BE2C (cell line): Measurements from ENCODE around the gene C1orf56.

ENCODE experiments used
- DNase-seq: peaks from one replicate; pipeline ENCODE4 v3.0.0-alpha.2; 2020
- H3K27me3 ChIP-seq: fragments of 250-450 bp; sonication (Bioruptor Pico); 2 replicates; pipeline ENCODE4 v1.5.1; 2020; ENCODE audit warnings: mild to moderate bottlenecking
- H3K36me3 ChIP-seq: fragments of 250-450 bp; sonication (Bioruptor Pico); 2 replicates; pipeline ENCODE4 v1.5.1; 2020; ENCODE audit warnings: mild to moderate bottlenecking
- H3K4me1 ChIP-seq: fragments of 250-450 bp; sonication (Bioruptor Pico); 2 replicates; pipeline ENCODE4 v1.5.1; 2020
- H3K4me3 ChIP-seq: 2 replicates; pipeline ENCODE4 v1.5.1; 2011; ENCODE audit warnings: low read depth, low read length
- H3K9me3 ChIP-seq: fragments of 250-450 bp; sonication (Bioruptor Pico); 2 replicates; pipeline ENCODE4 v1.5.1; 2020
- TF ChIP-seq, protein P1 (sequence below): IDR thresholded peaks from 2 replicates; pipeline ENCODE4 v1.5.1; 2012; ENCODE audit warnings: mild to moderate bottlenecking, low read depth, low read length

Gene C1orf56

GRCh38 chr1:151047925-151048644 lies 534 bp downstream of the C1orf56 start:
- DNase-seq, result peak; percentile 79
- Histone ChIP-seq H3K4me3 (peak overlapping the region; percentile 94), H3K27me3 (no peaks in the 10 kb centered on the region), H3K4me1 (no peaks in the 10 kb centered on the region), H3K9me3 (no peaks in the 10 kb centered on the region), H3K36me3 (peaks cover 12% of the 10 kb centered on the region; the same call in 1 of the 2 replicates)
- TF ChIP-seq, protein P1, sequence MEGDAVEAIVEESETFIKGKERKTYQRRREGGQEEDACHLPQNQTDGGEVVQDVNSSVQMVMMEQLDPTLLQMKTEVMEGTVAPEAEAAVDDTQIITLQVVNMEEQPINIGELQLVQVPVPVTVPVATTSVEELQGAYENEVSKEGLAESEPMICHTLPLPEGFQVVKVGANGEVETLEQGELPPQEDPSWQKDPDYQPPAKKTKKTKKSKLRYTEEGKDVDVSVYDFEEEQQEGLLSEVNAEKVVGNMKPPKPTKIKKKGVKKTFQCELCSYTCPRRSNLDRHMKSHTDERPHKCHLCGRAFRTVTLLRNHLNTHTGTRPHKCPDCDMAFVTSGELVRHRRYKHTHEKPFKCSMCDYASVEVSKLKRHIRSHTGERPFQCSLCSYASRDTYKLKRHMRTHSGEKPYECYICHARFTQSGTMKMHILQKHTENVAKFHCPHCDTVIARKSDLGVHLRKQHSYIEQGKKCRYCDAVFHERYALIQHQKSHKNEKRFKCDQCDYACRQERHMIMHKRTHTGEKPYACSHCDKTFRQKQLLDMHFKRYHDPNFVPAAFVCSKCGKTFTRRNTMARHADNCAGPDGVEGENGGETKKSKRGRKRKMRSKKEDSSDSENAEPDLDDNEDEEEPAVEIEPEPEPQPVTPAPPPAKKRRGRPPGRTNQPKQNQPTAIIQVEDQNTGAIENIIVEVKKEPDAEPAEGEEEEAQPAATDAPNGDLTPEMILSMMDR, result peak; percentile 75

GRCh38 chr1:151048645-151049032 lies 1.1 kb downstream of the C1orf56 start:
- Histone ChIP-seq H3K36me3 (peaks cover 17% of the 10 kb centered on the region), H3K4me3 (peak overlapping the region; percentile 94), H3K4me1 (no peaks in the 10 kb centered on the region), H3K9me3 (no peaks in the 10 kb centered on the region), H3K27me3 (no peaks in the 10 kb centered on the region)
- TF ChIP-seq, protein P1, result no peak
- no peak for DNase-seq

DNA sequence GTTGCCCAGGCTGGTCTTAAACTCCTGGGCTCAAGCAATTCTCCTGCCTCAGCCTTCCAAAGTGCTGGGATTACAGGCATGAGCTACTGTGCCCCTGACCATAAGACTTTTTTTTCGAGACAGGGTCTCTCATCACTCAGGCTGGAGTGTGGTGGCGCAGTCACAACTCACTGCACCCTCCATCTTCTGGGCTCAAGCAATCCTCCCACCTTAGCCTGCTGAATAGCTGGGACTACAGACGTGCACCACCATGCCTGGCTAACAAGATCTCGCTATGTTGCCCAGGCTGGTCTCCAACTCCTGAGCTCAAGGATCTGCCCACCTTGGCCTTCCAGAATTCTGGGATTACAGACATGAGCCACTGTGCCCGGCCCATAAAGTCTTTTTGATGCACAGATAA lies 1.9 kb downstream of the C1orf56 start:
- Histone ChIP-seq H3K27me3 (no peaks in the 10 kb centered on the region), H3K36me3 (peaks cover 25% of the 10 kb centered on the region)
- TF ChIP-seq, protein P1, result no peak

GRCh38 chr1:151050051-151050688 lies 2.6 kb downstream of the C1orf56 start:
- Histone ChIP-seq H3K9me3 (no peaks in the 10 kb centered on the region), H3K27me3 (no peaks in the 10 kb centered on the region), H3K4me3 (no peak overlapping the region), H3K36me3 (peaks cover 32% of the 10 kb centered on the region), H3K4me1 (no peaks in the 10 kb centered on the region)
- TF ChIP-seq, protein P1, result no peak
- DNase-seq, result no peak

More for the DNA sequence above, 1.9 kb downstream of the C1orf56 start:
- no peaks in the 10 kb centered on the region for H3K4me1 ChIP-seq
- no peak for DNase-seq
- no peak overlapping the region for H3K4me3 ChIP-seq
- H3K9me3 ChIP-seq, result no peaks in the 10 kb centered on the region

DNA sequence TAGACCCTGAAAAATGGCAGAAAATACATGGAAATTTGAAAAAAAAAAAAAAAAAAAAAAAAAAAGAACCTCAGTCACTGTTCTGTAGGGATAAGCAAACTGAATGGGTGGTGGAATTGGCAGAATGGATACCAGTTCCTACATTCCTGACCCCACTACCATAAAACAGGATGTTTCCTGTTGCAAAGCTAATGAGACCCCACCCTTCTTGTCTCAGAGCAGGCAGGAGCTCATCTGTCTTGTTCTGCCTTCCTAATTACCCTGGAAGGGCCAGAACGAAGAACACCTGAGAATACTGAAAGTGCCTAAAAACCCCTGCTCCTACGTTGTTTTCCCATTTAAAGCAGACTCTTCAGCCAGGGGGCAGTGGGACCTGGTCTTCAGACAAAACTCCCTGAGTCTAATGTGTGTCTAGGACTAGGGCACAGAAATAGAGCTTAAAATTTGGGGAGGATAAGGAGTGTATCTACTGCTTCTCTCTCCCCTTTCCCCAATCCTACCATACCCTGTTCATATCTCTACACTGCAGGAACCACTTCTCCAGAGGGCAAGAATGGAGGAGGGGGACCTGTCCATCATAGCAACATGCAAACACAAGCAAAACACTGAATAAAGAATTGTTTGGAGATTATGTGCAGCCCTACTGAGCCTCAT lies 3.9 kb downstream of the C1orf56 start:
- H3K4me1 ChIP-seq, result no peaks in the 10 kb centered on the region
- H3K36me3 ChIP-seq, result peaks cover 43% of the 10 kb centered on the region
- H3K9me3 ChIP-seq, result no peaks in the 10 kb centered on the region
- DNase-seq, result no peak
- TF ChIP-seq, protein P1, result no peak
- H3K27me3 ChIP-seq, result no peaks in the 10 kb centered on the region
- H3K4me3 ChIP-seq, result no peak overlapping the region
